Measurements from ENCODE around the gene CATSPERZ.

The CATSPERZ gene, protein sequence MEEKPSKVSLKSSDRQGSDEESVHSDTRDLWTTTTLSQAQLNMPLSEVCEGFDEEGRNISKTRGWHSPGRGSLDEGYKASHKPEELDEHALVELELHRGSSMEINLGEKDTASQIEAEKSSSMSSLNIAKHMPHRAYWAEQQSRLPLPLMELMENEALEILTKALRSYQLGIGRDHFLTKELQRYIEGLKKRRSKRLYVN

DNA sequence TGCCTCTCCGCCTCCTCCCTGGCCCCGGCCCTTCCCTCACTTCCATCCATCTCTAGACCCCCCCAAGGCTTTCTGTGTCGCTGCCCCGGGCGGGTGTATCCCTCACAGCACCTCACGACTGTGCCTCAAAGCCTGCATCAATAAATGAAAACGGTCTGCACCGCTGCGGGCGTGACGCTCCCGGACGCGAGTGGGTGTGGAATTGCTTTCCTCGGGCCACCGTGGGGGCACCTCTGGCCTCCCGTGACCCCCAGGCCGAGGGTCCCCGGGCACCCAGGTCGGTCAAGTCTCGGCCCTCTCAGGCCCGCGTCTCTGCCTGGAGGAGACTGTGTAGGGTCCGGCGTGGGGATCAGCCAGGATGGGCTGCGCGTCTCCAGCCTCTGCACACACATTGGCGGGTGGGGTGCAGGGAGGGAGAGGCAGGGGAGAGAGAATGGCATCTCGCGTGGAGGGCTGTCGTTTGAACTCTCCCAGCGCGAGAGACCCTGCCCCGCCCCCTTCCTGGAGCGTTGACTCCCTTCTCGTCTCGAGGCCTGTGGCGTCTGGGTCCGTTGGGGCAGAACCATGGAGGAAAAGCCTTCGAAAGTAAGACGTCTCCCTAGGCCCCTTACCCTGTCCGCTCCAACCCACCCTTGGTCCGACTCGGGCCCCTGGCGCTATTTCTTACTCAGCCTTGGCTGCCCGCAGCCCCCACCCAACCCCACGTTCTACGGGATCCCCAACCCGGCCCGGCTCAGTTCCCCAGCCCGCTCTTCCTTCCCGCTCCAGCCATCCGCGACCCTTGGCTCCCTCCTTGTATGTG lies at the start of gene CATSPERZ:
CATSPERZ (plus strand) TSS at position 512 of the 802 bp plus-strand sequence; CDS start at position 565, 53 bp downstream.
- no peak for DNase-seq (ENCODE audit: low read depth)

DNA sequence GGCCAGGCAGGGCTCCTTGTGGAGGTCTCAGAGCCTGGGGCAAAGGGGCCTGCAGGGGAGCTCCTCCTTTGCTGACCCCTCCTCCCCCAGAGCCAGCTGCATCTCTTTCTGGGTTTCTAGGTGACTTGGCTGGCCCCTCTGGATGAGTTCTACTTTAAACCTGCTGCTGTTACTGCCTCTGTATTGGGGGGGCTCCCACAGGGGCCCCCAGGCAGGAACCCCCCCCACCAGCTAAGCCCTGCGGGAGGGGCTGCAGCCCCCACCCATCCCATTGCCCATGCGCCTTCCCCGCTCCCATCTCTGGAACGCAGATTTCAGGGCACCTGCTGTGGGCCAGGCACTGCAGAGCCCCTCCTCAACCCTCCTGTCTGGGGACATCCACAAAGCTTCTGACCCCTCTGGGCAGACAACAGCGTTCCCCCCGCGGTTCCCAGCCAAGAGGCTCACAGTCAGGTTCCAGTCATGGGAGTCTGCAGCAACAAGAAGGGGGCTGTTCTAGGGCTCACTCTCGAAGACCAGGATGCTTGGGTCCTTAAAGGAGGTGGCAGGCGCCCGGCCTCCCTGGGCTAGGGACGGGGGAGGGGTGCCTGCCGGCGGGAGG lies 49.6 kb upstream of the CATSPERZ start:
- DNase-seq (ENCODE audit: low read depth): no peak

DNA sequence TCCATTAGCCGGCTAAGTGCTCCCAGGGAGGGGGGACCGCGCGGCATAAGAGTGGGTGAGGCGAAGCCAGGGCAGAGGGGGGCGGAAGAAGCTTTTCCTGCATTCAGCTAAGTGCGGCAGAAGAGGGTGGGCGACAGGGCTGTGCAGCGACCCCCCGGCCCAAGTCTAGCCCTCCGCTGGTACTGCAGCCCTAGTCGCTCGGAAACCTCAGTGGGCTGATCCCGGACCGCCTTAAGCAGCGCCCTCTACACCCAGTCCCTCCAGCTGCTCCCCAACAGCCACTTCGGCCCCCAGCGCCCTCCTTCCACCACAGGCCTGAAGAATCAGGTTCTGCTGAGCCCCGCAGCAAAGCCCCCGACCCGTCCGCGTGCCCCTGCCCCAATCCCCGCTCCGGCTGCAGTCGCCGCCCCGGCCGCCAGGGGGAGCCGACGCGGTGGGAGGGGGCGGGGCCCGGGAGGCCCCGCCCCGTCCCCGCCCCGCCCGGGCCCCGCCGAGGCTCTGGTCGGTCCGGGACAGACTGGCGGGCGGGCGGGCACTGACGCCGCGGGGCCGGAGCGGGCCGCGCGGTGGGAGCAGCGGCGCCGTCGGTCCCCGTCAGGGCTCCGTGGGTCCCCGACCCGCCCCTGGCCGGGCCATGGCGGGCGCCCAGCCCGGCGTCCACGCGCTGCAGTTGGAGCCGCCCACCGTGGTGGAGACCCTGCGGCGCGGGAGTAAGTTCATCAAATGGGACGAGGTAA lies 49.0 kb upstream of the CATSPERZ start, which contains the start of gene PLCB3:
PLCB3 (plus strand) TSS at position 515 of the 737 bp plus-strand sequence; CDS start at position 635, 120 bp downstream.
- DNase-seq (ENCODE audit: low read depth): no peak

DNA sequence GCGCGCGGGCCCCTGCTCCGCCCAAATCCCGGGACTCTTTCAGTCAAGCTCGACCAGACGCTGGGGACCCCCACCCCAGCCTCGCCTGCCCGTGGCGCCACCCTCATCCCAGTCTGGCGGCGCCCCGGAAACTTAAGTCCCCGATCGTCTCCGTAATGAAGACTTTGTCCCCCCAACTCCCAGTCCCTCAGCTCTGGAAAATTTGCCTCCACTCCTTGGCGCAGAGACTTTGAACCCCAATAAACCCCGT lies 48.5 kb upstream of the CATSPERZ start:
- DNase-seq (ENCODE audit: low read depth): no peak

DNA sequence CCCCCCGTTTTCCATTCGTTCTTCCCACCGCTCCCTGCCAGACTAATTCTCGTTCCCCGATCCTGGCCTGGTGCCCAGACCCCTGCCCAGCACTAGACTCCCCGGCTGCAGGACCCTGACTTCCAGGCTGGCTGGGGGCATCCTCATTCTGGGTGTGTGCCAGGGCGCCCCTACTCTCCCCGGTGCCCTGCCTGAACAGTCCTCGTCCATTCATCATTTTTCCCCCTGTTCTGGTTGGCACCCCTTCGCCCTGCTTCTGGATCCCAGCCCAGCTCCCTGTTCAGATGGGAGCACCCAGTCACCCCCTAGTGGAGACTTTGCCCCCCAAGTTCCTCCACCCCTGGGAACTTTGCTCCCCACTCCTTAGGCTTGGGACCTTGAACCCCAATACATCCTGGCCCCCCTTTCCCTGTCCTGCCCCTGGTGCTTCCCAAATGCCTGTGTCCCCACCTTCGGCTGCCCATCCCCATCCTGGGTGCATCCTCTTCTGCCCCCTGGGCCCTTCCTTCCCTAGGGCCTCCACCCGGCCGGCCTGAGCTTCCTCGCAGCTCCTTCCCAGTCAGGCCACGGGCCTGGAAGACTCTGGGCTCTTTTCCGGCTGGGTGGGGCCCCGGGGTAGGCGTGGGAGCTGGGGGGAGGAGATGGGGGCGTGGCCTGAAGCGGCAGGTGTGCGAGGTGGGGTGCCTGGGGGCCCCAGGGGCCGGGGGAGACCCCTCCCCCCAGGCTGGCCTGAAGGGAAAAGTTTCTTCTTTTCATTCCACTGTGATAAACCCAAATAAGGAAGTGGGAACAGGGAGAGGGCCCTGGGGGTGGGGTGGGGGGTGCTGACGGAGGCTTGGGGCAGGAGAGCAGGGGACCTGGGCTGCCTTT lies 47.9 kb upstream of the CATSPERZ start:
- no peak for DNase-seq (ENCODE audit: low read depth)

DNA sequence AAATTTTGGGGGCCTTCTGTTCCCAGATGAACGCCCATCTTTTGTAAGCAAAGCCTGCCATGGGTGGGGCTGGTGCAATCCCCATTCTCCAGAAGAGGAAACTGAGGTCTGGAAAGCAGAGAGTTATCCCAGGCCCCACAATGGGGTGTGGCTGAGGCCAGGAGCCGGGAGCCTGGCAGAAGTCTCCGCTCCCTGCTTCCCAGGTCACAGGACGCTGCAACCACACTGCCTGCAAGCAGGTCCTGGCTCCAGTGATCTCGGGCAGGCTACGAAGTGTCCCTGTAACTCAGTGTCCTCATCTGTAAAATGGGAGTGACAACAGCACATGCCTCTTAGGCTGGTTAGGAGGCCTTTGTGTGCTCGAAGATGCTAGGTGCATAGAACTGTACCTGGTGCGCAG lies 47.1 kb upstream of the CATSPERZ start:
- DNase-seq (ENCODE audit: low read depth): no peak

DNA sequence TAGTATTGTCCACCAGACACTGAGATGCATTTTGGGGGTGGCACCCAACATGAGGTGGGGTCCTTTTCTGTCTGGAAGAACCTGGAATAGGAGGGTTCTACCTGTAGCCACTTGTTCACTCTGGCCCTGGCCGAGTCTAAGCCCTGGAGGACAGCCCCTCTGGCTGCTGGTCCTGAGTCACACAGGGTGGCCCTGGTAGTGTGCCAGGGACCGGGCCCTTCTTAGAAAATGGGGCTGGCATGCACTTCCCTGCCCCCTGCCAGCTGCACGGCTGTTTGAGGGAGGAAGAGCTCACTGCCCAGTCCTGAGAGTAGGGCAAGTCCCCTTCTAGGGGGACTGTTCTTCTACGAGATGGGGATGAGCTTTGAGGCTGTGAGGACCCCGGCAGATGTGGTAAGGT lies 46.7 kb upstream of the CATSPERZ start:
- no peak for DNase-seq (ENCODE audit: low read depth)

DNA sequence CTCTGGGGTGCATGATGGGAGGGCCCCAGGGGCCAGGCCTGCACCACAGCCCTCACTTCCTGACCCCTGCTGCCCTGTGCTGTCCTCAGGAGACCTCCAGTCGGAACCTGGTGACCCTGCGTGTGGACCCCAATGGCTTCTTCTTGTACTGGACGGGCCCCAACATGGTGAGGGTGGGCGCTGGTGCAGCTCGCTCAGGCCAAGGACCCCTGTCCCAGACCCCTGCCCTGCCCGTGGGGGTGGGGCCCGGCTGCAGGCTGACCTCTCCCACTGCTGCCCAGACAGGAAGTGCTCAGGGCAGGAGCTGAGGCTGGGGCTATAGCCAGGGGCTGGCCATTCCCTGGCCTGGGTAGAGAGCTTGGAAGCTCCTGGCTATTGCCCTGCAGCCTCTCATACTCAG lies 45.8 kb upstream of the CATSPERZ start:
- DNase-seq (ENCODE audit: low read depth): no peak

DNA sequence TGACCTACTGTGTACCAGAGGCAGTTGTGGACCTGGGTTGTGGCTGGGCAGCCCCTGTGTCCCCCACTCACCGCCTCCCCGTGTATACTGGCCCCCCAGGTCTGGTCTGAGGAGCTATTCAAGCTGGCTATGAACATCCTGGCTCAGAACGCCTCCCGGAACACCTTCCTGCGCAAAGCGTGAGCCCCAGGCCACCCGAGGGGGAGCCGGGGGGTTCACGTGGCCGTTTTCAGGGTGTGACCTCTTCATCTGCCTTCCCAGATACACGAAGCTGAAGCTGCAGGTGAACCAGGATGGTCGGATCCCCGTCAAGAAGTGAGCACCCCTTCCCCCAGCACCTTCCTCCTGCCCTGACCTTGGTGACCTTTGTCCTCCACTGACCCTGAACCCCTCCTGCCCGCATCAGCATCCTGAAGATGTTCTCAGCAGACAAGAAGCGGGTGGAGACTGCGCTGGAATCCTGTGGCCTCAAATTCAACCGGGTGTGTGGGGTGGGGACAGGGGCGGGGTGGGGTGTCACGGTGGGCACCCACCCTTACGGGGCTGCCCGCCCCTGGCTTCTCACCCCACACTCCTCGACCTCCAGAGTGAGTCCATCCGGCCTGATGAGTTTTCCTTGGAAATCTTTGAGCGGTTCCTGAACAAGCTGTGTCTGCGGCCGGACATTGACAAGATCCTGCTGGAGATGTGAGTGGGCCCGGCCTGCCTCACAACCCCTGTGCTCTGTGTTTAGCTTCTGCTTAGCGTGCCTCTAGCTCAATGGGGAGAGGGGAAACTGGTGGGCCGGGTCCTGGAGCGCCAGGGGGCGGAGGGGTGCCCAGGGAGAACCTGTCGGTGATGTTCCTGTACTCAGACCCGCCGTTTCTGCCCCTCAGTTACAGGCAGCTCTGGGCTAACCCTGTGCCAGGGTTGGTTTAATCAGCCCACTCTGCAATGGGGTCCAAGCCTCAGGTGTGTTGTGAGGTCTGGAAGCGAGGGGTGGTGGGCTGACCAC lies 44.7 kb upstream of the CATSPERZ start:
- no peak for DNase-seq (ENCODE audit: low read depth)

DNA sequence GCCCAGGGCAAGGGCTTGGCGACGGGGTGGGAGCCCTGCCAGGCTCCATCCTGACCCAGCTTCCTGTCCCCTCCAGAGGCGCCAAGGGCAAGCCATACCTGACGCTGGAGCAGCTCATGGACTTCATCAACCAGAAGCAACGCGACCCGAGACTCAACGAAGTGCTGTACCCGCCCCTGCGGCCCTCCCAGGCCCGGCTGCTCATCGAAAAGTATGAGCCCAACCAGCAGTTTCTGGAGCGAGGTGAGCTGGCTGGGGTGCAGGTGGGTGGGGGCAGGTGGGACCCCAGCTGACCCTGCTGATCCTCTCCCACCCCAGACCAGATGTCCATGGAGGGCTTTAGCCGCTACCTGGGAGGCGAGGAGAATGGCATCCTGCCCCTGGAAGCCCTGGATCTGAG lies 43.9 kb upstream of the CATSPERZ start:
- DNase-seq (ENCODE audit: low read depth): no peak

DNA sequence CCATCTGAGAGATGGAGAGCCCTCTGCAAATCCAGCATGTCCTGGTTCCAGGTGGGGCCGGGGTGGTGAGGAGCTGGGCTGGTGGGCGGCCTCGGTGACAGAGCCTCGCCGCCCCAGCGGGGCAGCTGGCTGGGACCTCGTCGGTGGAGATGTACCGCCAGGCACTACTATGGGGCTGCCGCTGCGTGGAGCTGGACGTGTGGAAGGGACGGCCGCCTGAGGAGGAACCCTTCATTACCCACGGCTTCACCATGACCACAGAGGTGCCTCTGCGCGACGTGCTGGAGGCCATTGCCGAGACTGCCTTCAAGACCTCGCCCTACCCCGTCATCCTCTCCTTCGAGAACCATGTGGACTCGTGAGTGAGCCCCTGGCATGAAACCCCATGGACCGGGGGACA lies 41.8 kb upstream of the CATSPERZ start:
- DNase-seq (ENCODE audit: low read depth): no peak

DNA sequence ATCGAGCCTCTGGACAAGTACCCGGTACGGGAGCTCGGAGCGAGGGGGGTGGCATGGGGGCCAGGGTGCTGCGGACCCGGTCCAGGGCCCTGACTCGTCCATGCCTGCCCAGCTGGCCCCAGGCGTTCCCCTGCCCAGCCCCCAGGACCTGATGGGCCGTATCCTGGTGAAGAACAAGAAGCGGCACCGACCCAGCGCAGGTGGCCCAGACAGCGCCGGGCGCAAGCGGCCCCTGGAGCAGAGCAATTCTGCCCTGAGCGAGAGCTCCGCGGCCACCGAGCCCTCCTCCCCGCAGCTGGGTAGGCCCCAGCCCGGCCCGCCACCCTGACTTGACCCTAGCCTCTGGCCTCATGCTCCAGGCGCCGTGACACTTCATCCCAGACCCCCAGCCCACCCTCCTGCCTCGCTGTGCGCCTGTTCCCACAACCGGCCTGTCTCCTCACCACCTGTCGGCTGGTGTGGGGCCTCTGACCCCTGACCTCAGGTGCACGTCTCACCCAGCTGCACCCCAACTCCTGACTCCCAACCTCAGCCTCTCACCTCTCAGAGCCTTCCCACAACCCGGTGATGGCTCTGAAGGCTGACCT lies 41.1 kb upstream of the CATSPERZ start:
- no peak for DNase-seq (ENCODE audit: low read depth)

DNA sequence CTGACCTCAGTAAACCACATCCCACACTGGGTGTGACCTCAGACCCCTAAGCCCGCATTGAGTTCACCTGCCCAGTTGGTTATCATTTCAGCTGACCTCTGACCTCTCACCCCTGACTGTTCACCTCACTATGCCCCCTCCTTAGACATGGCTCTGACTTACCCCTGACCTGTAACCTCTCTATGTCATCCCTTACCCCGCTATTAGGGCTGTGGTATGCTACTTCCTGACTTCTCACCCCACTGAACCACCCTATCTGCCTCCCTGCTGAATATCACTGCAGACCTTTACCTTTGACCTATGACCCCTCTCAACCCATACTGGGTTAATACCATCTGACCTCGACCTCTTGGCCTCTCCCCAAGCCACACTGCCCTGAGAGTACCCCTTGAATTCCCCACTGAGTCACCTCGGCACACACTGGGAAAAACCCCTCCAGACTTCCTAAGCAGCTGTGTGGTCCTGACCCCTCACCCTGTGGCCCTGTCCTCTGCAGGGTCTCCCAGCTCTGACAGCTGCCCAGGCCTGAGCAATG lies 40.6 kb upstream of the CATSPERZ start:
- DNase-seq (ENCODE audit: low read depth): no peak

DNA sequence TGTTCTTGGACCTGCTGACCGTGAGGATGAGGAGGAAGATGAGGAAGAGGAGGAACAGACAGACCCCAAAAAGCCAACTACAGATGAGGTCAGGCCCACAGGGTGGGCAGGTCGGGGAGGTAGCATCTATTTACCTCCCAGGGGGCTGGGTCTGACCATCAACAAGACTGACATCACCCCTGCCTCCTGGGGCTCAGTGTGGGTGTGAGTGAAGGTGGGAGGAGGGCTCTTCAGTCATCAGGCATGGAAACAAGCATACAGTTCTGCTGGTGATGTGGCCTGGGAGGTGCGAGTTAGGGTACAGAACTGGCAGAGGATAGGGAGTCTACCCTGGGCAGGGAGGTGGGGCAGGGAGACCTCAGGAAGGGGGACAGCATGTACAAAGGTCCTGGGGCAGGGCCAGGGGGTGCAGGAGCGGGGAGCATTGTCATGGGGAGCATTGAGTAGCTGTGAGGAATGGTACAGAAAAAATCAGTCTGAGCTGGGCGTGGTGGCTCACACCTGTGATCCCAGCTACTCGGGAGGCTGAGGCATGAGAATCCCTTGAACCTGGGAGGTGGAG lies 39.9 kb upstream of the CATSPERZ start:
- DNase-seq (ENCODE audit: low read depth): no peak

DNA sequence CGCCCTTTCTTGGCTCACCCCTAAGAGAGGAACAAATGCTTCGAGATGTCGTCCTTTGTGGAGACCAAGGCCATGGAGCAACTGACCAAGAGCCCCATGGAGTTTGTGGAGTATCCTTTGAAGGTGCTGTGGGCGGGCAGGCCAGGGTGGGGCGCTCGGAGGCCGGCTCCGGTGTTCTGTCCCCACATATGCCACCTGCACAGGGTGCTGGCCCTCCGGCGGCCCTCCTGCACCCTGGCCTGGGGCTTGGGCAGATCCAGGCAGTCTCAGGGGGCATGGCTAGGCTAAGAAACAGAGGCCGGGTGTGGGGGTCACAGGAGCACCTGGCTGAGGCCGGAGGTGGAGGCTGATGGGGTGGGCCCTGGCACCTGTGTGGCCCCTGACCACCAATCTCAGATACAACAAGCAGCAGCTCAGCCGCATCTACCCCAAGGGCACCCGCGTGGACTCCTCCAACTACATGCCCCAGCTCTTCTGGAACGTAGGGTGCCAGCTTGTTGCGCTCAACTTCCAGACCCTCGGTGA lies 38.5 kb upstream of the CATSPERZ start:
- no peak for DNase-seq (ENCODE audit: low read depth)

DNA sequence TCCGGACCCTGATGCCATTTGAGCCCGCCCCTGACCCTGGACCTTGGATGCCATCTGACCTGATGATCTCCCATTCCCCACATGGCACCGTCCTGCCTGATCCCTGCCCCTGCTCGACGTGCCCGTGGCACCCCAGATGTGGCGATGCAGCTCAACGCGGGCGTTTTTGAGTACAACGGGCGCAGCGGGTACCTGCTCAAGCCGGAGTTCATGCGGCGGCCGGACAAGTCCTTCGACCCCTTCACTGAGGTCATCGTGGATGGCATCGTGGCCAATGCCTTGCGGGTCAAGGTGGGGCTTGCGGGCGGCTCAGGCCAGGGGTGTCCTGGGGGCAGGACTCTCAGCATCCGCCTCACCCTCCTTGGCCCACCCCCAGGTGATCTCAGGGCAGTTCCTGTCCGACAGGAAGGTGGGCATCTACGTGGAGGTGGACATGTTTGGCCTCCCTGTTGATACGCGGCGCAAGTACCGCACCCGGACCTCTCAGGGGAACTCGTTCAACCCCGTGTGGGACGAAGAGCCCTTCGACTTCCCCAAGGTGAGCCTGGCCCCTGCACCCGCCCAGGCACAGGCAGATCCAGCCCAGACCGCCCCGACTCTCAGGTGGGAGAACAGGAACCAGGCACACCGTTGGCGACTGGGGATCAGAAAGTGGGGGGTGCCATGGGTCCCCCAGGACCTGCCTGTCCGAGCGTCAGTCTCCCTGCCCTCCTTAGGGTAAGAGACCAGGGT lies 37.7 kb upstream of the CATSPERZ start:
- DNase-seq (ENCODE audit: low read depth): no peak

DNA sequence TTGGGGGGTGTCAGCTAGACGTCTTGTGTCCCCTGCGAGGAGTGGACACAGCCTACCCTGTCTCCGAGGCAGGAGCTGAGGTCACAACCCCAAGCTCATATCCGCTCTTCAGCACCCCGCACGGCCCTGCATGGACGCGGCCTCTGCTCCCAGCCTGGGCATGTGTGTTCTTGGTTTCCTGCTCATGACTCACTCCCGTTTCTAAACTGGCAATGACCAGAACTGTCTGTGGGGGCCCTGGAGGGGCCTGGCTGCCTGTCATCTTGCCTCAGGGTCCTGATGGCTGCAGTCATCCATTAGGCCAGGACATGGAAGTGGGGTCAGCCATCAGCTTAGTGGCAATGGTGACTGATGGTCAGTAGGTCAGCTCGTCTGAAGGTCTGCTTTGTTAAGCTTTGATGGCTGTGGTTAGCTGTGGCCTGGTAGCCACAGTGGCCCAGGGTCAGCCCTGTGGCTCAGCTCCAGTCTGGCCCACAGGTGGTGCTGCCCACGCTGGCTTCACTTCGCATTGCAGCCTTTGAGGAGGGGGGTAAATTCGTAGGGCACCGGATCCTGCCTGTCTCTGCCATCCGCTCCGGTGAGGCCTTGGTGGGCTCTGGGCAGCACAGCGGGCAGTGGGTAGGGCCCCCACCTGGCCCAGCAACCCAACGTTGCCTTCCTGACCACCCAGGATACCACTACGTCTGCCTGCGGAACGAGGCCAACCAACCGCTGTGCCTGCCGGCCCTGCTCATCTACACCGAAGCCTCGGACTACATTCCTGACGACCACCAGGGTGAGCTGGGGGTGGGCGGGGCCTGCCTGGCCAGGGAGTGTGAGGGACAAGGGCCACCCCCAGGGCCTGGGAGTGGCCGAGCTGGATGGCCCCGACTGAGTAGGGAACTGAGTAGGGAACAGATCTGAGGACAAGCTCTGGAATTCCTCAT lies 36.9 kb upstream of the CATSPERZ start:
- DNase-seq (ENCODE audit: low read depth): no peak

DNA sequence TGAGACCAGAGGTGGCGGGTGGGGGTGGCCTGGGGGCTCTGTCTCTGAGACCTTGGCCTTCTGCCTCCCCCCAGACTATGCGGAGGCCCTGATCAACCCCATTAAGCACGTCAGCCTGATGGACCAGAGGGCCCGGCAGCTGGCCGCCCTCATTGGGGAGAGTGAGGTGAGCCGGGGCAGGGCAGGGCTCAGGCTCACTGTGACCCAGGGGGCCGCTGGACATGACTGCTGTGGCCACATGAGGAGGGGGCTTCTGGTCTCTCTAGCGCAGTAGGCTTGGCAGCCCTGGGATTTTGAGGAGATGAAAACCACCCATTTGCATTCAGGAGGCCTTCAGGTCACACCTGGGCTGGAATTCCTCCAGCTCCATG lies 36.2 kb upstream of the CATSPERZ start:
- no peak for DNase-seq (ENCODE audit: low read depth)
